HepG2 (cell line): ENCODE results near the gene CHDH. TPM values are rescaled to one million over a fixed set of nuclear protein-coding genes. Genes with fewer than 3 reads are reported as not detected.

Source experiments
- ATF7 ChIP-seq, 2 experiments: fragments of 450-650 bp in 1 of 2; sonication (generic) in 1 of 2; formaldehyde crosslinking in 1 of 2; IDR thresholded peaks; 2 replicates each; pipeline versions ENCODE4 v1.4.0 to v1.6.1; 2016 to 2020; ENCODE audit warnings: antibody characterized with exemption in 1 of 2, mild to moderate bottlenecking in 1 of 2, missing genetic modification reagents in 1 of 2
- ATF7-NPFF ChIP-seq: sonication (generic); formaldehyde crosslinking; IDR thresholded peaks from 2 replicates; pipeline ENCODE4 v1.8.1; 2023; ENCODE audit warnings: mild to moderate bottlenecking, low read depth, missing genetic modification reagents, moderate library complexity
- BORCS8-MEF2B ChIP-seq: sonication (generic); formaldehyde crosslinking; IDR thresholded peaks from 2 replicates; pipeline ENCODE4 v1.8.0; 2022; ENCODE audit warnings: mild to moderate bottlenecking, missing genetic modification reagents
- CHD2 ChIP-seq: IDR thresholded peaks from 2 replicates; pipeline ENCODE4 v1.6.1; 2011; ENCODE audit warnings: low read depth, low read length, improper control_type of control experiment
- DMAP1 ChIP-seq: IDR thresholded peaks from 2 replicates; pipeline ENCODE4 v1.6.1; 2016
- ESRRA ChIP-seq: sonication (generic); formaldehyde crosslinking; IDR thresholded peaks from 2 replicates; pipeline ENCODE4 v1.5.1; 2020; ENCODE audit warnings: mild to moderate bottlenecking, low read depth, missing genetic modification reagents
- ETV5 ChIP-seq: IDR thresholded peaks from 2 replicates; pipeline ENCODE4 v1.6.1; 2018; ENCODE audit warnings: missing biosample characterization, missing genetic modification reagents, inconsistent platforms, borderline replicate concordance
- PCBP1 ChIP-seq: fragments of 200-400 bp; formaldehyde crosslinking; IDR thresholded peaks from 2 replicates; pipeline ENCODE4 v1.6.1; 2017; ENCODE audit warnings: mild to moderate bottlenecking, low read depth, low read length, borderline replicate concordance
- RAD21 ChIP-seq: fragments of 450-650 bp; formaldehyde crosslinking; IDR thresholded peaks from 2 replicates; pipeline ENCODE4 v1.5.0; 2020; ENCODE audit warnings: mild to moderate bottlenecking
- SETDB1 ChIP-seq: sonication (generic); formaldehyde crosslinking; IDR thresholded peaks from 2 replicates; pipeline ENCODE4 v1.5.1; 2020; ENCODE audit warnings: missing genetic modification reagents, mild to moderate bottlenecking, borderline replicate concordance
- SMAD1 ChIP-seq: sonication (generic); formaldehyde crosslinking; IDR thresholded peaks from 2 replicates; pipeline ENCODE4 v1.4.0; 2020; ENCODE audit warnings: missing genetic modification reagents, low read depth, mild to moderate bottlenecking, borderline replicate concordance
- TBP ChIP-seq: sonication (generic); formaldehyde crosslinking; IDR thresholded peaks from 2 replicates; pipeline ENCODE4 v1.5.0; 2020; ENCODE audit warnings: missing genetic modification reagents
- TCF7L2 ChIP-seq: IDR thresholded peaks from 2 replicates; pipeline ENCODE4 v1.6.1; 2011; ENCODE audit warnings: mild to moderate bottlenecking, low read depth, low read length, moderate library complexity
- ZBTB34 ChIP-seq: sonication (generic); formaldehyde crosslinking; IDR thresholded peaks from 2 replicates; pipeline ENCODE4 v1.8.0; 2022; ENCODE audit warnings: mild to moderate bottlenecking, missing genetic modification reagents
- ZMYM2 ChIP-seq: sonication (generic); formaldehyde crosslinking; IDR thresholded peaks from 2 replicates; pipeline ENCODE4 v1.8.0; 2022; ENCODE audit warnings: mild to moderate bottlenecking, missing genetic modification reagents
- ZNF335 ChIP-seq: sonication (generic); formaldehyde crosslinking; IDR thresholded peaks from 2 replicates; pipeline ENCODE4 v1.4.0; 2020; ENCODE audit warnings: missing genetic modification reagents
- ZNF431 ChIP-seq: sonication (generic); formaldehyde crosslinking; IDR thresholded peaks from 2 replicates; pipeline ENCODE4 v1.9.0; 2022; ENCODE audit warnings: missing genetic modification reagents, low read depth, mild to moderate bottlenecking, borderline replicate concordance
- ZNF496 ChIP-seq: sonication (generic); formaldehyde crosslinking; IDR thresholded peaks from 2 replicates; pipeline ENCODE4 v1.8.1; 2023; ENCODE audit warnings: mild to moderate bottlenecking, moderate library complexity, missing genetic modification reagents; ENCODE audit not compliant: insufficient replicate concordance
- ZNF619 ChIP-seq: sonication (generic); formaldehyde crosslinking; IDR thresholded peaks from 2 replicates; pipeline ENCODE4 v1.4.0; 2020; ENCODE audit warnings: mild to moderate bottlenecking, missing genetic modification reagents
- ZSCAN22 ChIP-seq: sonication (generic); formaldehyde crosslinking; IDR thresholded peaks from 2 replicates; pipeline ENCODE4 v1.4.0; 2020; ENCODE audit warnings: mild to moderate bottlenecking, missing genetic modification reagents
- polyA plus RNA-seq, 8 experiments: library from polyadenylated mRNA; depleted of rRNA in 3 of 8; stranded (reverse) in 7 of 8; unstranded in 1 of 8; fragments of >200 nt; fragmentation: Illumina TruSeq in 4 of 8; extraction: Trizol in 4 of 8; gene quantifications; 2 replicates each; pipeline versions ENCODE4 v1.2.1 to v1.2.3, GENCODE V29; 2011 to 2016; ENCODE audit warnings: low read depth in 4 of 8, missing spikeins in 1 of 8, mixed read lengths in 1 of 8; ENCODE audit not compliant: insufficient read depth in 1 of 8
- total RNA-seq, 5 experiments: library from RNA; depleted of rRNA; stranded (reverse); fragments of >200 nt; fragmentation: Illumina TruSeq; extraction: Trizol; gene quantifications; 2 replicates each; pipeline ENCODE4 v1.2.3, GENCODE V29; 2016; ENCODE audit warnings: low read depth in 1 of 5
- TF ChIP-seq, protein P1 (sequence below): sonication (generic); formaldehyde crosslinking; IDR thresholded peaks from 2 replicates; pipeline ENCODE4 v1.5.1; 2020; ENCODE audit warnings: missing genetic modification reagents, mild to moderate bottlenecking, borderline replicate concordance
- TF ChIP-seq, protein P2 (sequence below): sonication (generic); formaldehyde crosslinking; IDR thresholded peaks from 2 replicates; pipeline ENCODE4 v1.9.0; 2021; ENCODE audit warnings: missing genetic modification reagents, borderline replicate concordance
- TF ChIP-seq, protein P3 (sequence below): sonication (generic); formaldehyde crosslinking; IDR thresholded peaks from 2 replicates; pipeline ENCODE4 v1.5.0; 2020; ENCODE audit warnings: missing genetic modification reagents, mild to moderate bottlenecking, borderline replicate concordance

Gene CHDH
- total and polyA plus RNA-seq, 2 of the 13 experiments (the other 11 are each of a cell fraction or from before 2014, with no cell fraction given): 28.1 to 48.9 TPM

- peak; percentile 69 for TF ChIP-seq ETV5
- TF ChIP-seq ZNF431 (CRISPR knock-in tag): no peak; the same call in 1 of the 2 replicates
- TF ChIP-seq RAD21 (CRISPR knock-in tag): peak; percentile 54
- no peak for TF ChIP-seq ZNF619 (CRISPR knock-in tag)
- TF ChIP-seq, protein P1, sequence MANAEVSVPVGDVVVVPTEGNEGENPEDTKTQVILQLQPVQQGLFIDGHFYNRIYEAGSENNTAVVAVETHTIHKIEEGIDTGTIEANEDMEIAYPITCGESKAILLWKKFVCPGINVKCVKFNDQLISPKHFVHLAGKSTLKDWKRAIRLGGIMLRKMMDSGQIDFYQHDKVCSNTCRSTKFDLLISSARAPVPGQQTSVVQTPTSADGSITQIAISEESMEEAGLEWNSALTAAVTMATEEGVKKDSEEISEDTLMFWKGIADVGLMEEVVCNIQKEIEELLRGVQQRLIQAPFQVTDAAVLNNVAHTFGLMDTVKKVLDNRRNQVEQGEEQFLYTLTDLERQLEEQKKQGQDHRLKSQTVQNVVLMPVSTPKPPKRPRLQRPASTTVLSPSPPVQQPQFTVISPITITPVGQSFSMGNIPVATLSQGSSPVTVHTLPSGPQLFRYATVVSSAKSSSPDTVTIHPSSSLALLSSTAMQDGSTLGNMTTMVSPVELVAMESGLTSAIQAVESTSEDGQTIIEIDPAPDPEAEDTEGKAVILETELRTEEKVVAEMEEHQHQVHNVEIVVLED: peak; percentile 75; the same call in 1 of the 2 replicates
- TF ChIP-seq TCF7L2: no peak
- peak; percentile 91 for TF ChIP-seq ATF7-NPFF (CRISPR knock-in tag)
- no peak for TF ChIP-seq ZSCAN22
- TF ChIP-seq, protein P2, sequence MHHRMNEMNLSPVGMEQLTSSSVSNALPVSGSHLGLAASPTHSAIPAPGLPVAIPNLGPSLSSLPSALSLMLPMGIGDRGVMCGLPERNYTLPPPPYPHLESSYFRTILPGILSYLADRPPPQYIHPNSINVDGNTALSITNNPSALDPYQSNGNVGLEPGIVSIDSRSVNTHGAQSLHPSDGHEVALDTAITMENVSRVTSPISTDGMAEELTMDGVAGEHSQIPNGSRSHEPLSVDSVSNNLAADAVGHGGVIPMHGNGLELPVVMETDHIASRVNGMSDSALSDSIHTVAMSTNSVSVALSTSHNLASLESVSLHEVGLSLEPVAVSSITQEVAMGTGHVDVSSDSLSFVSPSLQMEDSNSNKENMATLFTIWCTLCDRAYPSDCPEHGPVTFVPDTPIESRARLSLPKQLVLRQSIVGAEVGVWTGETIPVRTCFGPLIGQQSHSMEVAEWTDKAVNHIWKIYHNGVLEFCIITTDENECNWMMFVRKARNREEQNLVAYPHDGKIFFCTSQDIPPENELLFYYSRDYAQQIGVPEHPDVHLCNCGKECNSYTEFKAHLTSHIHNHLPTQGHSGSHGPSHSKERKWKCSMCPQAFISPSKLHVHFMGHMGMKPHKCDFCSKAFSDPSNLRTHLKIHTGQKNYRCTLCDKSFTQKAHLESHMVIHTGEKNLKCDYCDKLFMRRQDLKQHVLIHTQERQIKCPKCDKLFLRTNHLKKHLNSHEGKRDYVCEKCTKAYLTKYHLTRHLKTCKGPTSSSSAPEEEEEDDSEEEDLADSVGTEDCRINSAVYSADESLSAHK (CRISPR knock-in tag): no peak
- TF ChIP-seq SMAD1 (CRISPR knock-in tag): no peak
- peak; percentile 83; the same call in 1 of the 2 replicates for TF ChIP-seq ZBTB34 (CRISPR knock-in tag)
- no peak for TF ChIP-seq ZNF496 (CRISPR knock-in tag)
- TF ChIP-seq TBP (CRISPR knock-in tag): no peak
- TF ChIP-seq, protein P3, sequence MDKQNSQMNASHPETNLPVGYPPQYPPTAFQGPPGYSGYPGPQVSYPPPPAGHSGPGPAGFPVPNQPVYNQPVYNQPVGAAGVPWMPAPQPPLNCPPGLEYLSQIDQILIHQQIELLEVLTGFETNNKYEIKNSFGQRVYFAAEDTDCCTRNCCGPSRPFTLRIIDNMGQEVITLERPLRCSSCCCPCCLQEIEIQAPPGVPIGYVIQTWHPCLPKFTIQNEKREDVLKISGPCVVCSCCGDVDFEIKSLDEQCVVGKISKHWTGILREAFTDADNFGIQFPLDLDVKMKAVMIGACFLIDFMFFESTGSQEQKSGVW (CRISPR knock-in tag): no peak
- TF ChIP-seq ZNF335 (CRISPR knock-in tag): peak; percentile 93
- peak; percentile 91 for TF ChIP-seq BORCS8-MEF2B (CRISPR knock-in tag)
- TF ChIP-seq PCBP1: peak; percentile 63; the same call in 1 of the 2 replicates
- TF ChIP-seq CHD2: no peak
- TF ChIP-seq SETDB1 (CRISPR knock-in tag): no peak
- peak; percentile 76; the same call in 1 of the 2 replicates for TF ChIP-seq DMAP1 (CRISPR knock-in tag)
- no peak for TF ChIP-seq ATF7 (IDR thresholded peaks at IDR 0.05)
- no peak for TF ChIP-seq ATF7 (CRISPR knock-in tag; IDR thresholded peaks at IDR 0.05)
- TF ChIP-seq ESRRA (CRISPR knock-in tag): peak; percentile 46; the same call in 1 of the 2 replicates
- TF ChIP-seq ZMYM2 (CRISPR knock-in tag): no peak
Observed at GRCh38 chr3:53881691-53882593, 35.7 kb upstream of the CHDH start, which contains the start of gene ACTR8 (continued).
